ENCODE measurements around the gene NT5C1B.

NT5C1B gene

DNA sequence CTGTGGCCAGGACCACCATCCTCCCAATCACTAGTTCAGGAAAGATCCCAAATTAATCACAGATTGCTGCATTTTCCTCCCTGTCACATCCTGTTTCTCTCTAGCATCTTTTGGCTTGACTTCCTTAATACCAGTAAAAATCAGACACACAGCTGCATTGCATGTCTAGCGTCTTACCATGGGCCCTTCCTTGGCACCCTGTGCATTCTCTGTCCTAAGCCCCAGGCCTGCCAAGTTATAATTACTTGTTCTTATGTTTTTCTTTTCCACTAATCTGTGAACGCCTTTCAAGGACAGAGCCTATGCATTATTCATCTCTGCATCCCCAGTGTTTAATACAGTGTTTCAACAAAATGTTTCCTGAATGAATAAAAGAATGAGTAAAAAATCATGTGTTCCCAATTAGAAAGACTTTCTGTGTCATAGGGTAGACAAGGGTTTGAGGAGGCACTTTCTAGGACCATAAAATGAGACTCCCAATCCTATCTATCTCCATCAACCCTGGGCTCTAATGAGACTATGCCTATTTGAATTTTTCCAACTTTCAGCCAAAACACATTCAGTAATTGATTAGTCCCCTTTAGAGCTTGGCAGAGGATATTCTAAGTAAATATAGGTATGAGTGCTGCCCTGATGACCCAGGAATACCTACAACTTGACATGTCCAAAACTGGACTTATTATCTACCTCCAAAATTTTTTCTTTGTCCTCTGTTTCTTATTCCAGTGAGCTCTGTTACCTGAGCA lies 10.3 kb upstream of the NT5C1B start:
- no peak for DNase-seq (ENCODE audit: low read depth)

DNA sequence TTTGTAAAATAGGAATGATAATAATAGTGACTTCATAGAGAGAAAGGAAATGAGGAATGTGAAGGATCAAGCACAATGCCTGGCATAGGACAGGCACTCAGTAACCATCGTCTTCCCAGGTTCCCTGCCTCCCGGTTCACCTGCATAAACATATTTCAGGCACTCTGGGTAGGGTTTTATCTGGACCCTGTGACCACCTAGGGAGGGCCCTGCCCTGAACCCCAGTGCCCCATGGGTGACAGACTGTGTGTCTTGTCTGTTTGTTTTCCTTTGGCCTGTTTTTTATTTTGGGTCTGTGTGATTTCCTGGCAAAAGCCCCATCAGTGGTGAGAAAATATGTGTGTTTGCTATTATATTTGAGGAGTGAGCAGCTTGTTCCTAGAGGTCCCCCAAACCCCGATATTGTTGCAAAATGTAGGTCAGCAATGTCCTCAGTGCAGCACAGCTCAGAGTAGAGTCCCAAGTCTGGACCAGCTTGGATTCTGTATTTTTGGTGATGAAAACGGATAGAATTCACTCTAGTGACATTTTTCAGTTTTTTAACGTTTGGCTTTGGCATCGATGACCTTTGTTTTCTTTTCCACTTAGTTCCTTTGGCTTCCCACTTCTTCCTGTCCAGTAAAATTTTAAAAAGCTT lies 9.6 kb upstream of the NT5C1B start:
- DNase-seq (ENCODE audit: low read depth): no peak

DNA sequence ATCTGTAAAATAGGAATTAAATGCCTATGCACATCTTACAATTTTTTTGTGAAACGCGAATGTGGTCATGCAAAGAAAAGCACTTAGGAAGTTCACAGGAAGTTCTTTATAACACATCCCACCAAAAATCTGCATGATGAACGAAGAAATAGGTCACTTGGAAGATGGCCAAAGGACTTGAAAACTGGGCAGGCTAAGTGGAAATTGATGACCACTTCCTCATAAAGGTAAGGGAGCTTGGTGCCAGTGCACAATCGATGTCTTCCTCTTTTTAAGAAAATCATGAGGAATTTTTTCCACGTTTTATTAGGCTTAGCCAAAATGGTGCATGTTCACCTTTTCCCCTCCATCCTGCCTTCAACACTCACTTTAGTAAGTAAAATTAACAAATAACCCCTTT lies 8.2 kb upstream of the NT5C1B start:
- DNase-seq (ENCODE audit: low read depth): no peak

DNA sequence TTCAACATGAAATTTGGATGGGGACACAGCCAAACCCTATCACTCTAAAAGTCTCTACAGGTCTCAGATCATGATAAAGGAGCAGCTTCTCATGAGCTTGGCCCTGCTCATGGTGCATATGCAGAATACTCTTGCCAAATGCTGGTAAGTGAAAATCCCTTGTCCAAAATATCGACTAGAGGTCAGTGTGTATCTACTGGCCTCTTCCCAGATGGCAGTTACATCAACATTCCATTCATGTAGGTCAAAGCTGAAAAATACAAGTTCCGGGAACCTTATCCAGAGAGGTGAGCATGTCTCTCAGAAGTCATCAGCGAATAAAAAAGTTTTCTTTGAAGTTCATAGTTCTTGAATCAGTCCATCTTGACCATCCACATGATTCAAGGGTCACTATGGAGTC lies 7.6 kb upstream of the NT5C1B start:
- no peak for DNase-seq (ENCODE audit: low read depth)

DNA sequence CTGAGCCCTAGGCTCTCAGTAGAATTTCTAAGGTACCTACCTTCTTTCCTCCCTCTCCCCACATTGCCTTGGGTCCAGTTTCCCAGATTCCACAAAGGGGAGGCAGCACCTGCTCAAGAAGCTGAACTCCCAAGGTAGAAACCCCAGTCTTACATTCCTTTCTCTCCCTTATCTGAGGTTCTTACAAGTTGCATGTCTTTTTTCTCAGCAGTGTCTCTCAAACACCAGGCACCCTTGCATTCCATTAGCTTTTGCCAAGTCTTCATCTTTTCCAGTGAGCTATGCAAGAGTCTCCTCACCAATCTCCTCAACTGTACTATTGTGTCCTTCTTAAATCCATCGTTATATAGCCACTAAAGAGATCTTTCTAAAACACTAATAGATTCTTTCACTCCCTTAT lies 4.1 kb upstream of the NT5C1B start:
- DNase-seq (ENCODE audit: low read depth): no peak

DNA sequence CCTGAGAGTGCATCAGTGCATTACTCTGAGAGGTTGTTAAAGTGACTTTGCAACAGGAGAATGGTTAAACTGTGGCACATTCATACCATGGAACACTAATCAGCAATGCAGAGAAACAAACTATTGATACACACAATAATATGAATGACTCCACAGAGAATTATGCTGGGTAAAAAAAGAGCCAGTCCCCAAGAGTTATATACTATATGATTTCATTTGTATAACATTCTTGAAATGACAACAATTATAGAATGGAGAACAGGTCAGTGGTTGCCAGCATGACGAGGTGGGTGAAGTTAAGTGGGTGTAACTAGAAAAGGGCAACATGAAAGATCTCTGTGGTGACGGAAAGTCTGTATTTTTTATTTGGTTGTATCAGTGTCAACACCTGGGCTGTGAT lies 3.0 kb upstream of the NT5C1B start:
- no peak for DNase-seq (ENCODE audit: low read depth)

DNA sequence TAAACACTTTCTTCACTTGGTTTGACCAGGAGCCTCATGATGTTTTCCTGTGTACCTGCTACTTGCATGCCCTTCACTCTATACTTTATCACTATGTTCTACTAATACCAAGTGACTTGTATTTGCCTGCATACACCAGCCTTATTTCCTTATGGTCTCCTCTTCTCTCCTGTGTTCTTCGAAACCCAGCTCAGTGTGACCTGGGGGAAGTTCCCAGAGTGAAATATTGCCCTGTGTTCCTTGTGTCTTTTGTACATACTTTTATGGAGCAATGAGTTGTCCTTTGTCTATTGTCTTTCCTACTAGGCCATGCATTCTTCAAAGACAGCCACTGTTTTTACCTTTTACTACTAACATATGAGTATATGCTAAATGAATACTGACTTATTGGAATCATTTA lies 567 bp downstream of the NT5C1B start:
- DNase-seq (ENCODE audit: low read depth): no peak

DNA sequence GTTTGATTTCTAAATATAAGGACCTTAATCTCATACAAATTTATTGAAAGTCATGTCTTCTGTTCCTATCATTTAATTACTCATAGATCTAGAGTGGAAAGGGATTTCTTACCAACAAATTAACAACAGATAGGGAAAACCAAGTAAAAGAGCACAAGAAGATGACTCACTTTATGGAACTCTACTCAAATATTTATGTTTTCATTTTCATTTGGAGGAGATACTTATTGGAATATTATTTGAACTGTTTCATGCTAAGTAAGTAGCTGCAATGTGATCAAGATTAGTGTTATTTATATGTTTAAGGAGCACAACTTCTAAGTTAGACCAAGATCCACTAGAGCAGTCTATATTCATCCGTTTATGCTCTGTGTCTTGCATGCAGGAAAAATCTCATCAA lies 1.3 kb downstream of the NT5C1B start:
- no peak for DNase-seq (ENCODE audit: low read depth)

DNA sequence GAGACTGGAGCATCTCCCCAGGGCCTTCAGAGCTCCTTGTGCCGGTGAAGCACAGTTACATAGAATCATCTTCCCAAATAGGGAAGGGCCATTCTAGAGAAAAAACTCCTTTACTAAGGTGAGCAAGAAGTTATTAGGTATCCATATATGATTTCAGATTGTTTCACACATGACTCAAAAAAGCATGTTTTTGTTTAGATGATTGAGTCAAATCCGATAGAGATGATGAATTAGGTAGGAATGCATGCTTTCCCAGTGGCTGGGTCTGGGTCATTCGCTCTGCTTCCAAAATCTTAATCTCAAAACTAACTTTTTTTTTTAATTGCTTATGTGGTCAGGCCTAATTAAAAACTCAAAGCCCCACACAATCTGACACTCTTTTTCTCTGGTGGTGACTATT lies 3.8 kb downstream of the NT5C1B start:
- no peak for DNase-seq (ENCODE audit: low read depth)

DNA sequence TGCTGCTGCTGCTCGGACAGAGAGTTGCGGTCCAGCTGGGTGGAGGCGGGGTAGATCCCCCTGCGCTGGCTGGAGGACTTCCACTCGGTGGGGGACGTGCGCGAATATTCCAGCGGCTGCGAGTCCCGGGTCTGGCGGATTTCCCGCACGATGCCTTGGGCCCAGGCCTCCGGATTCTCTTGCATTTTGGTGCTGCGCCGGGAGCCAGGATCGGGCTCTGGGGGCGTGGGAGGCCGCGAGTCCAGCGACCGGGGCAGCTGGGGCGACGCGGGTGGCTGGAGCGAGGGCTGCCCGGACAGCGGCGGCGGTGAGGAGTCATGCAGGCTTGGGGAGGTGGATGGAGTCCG lies 4.8 kb downstream of the NT5C1B start:
- no peak for DNase-seq (ENCODE audit: low read depth)

DNA sequence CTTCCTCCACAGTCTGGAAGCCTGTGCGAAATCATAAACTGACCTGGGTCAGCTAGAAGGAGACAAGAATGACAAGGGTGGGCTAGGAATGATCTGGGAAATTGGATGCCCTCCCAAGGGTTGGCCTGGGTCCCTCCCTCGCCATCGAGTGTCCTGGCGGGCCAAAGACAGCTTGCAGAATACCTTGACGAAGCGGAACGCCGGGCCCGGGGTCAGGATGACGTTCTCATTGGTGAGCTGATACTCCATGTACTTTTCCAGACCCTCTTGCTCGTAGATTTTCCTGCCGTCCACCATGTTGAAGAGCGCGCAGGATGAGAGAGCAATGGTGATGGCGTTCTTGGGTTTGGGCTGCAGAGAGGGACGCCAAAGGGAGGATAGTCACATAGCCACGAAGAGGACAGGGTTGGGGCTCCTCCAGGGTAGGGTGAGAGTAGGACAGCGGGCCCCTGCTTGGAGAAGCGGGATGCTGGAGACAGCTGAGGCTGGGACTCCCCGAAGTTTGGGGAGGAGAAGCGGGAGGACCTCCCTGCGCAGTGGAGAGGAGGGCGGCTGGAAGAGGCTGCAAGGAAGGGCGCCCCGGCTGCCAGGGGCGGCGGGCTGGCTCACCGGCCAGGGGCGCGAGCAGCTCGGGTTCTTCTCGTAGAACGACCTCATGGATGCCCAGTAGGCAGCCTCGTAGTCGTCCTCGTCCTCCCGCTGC lies 5.3 kb downstream of the NT5C1B start:
- no peak for DNase-seq (ENCODE audit: low read depth)

DNA sequence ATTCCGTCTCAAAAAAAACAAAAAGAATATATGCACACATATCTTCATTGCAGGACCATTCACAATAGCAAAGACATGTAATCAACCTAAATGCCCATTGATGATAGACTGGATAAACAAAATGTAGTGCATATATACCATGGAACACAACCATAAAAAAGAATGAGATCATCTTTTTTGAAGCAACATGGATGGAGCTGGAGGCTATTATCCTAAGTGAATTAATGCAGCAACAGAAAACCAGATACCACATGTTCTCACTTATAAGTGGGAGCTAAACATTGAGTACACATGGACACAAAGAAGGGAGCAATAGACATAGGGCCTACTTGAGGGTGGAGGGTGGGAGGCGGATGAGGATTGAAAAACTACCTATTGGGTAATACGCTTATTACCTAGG lies 8.8 kb downstream of the NT5C1B start:
- DNase-seq (ENCODE audit: low read depth): no peak

DNA sequence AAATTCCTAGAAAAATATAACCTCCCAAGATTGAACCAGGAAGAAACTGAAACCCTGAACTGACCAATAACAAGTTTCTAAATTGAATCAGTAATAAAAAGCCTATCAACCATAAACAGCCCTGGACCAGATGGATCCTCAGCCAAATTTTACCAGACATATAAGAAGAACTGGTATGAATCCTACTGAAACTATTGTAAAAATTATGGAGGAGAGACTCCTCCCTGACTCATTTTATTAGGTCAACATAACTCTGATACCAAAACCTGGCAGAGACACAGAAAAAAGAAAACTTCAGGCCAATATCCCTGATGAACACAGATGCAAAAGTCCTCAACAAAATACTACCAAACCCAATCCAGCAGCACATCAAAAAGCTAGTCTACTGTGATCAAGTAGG lies 11.3 kb downstream of the NT5C1B start:
- DNase-seq (ENCODE audit: low read depth): no peak

DNA sequence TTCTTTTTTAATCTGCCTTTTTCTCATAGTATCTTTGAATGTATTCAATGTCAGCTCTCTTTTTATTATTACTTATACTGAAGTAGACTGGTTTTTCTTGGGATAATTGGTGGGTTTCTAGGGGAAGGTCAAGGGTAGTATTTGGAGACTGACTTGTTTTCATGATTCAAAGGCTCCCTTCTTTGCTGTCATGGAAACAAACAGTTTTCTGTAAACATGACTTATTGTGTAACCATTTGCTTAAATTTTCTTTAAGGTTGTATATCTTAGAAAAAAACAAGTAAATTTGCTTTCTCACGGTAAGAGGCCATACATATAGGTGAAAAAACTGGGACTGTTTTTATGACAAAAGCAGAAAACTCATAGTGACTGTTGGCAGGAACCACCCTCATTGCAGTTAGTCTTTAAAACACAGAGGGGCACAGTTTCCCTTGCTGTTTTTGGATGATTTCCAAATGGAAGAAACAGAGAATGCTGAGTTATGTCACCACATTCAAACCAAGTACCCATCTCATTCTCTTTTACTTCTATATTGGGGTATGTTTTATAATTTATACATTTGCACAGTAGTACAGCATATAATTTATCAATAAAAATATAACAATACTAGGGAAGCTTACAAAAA lies 23.1 kb downstream of the NT5C1B start:
- DNase-seq (ENCODE audit: low read depth): no peak

DNA sequence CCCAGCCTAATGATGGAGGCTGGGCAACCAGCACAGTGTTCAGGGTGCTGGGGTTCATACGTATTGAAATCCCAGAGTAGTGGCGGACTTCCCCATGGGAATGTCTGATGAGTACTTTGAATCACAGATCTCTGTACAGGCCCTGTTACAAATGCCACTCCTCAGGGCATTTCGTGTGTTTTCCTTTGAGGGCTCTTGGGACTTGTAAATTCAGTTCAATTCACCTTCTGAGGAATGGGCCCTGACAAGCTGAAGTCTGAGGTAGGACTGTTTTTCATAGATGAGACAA lies 28.6 kb downstream of the NT5C1B start:
- DNase-seq (ENCODE audit: low read depth): no peak

DNA sequence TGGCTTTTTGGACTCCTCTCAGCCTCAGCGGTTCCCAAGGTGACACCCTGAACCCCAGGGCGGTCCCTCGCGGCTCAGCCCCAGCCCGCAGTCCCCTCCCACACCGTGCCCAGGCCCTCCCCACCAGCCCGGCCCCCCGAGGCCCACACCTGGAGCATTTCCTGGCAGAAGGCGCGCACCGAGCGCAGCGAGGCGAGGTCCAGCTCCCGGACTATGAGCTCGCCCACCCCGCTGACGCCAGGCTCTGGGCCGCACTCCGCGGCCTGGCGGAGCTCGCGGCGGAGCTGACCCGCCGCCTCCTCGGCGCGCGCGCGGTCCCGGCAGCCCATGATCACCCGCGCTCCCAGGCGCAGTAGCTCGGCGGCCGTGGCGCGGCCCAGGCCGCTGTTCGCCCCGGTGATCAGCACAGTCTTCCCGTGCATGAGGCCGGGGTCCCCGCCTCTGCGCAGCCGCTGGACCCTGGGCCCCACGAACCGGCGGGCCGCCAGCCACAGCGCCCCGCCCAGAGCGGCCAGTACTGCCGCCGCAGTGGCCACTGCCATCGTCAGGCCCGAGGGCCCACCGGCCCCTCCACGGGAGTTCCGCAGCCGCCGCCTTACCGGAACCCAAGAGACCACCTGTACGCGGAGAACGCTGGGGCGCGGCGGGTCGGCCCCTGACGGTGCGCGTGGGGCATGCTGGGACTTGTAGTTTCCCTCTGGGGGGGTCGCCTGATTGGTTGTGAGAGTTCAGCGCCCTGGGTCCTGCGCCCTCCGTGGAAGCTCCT lies 29.2 kb downstream of the NT5C1B start, which contains the start of gene RDH14:
Gene RDH14, minus strand, starts transcription at position 623 of the 766 bp plus-strand sequence. Its CDS starts 81 bp downstream, at position 542.
- DNase-seq (ENCODE audit: low read depth): peak; percentile 82

DNA sequence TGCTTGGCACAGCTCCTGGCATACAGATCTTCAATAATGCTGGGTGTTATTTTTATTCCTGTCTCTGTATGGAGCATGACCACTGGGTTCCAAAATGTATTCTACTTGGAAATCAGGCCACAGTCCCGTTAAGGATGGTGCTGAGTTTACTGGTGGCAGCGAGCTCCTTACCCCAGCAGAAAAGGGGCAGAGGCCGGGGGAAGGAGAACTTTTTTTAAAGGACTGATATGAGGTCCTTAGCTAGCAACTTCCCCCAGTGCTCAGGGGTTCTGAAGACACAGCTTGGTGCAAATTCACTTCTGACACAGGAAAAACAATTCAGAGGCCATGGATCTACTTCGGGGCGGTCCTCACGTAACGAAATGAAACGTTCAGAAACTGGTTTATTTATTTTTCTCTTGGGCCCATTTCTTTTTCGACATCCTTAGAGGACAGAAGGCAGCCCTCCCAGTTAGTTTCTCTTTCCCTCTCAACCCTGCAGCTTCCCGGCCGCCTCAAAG lies 29.8 kb downstream of the NT5C1B start:
- no peak for DNase-seq (ENCODE audit: low read depth)

DNA sequence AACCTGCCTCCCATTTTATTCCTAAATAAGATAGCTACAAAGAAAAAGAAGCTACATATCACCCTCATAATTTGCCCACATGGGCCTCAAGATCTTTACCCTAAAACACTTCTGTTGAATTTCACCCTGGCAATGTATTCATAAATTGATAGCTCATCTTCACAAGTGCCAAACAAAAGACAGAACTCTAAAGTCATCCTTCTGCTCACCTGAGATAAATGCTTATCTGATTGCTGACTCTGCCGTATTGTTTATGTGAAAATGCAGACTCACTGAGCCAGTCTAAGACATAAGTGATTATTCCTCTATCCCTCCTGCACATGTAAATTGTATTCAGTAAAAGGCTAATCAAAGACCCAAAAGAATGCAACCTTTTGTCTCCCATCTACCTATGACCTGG lies 30.9 kb downstream of the NT5C1B start:
- no peak for DNase-seq (ENCODE audit: low read depth)

DNA sequence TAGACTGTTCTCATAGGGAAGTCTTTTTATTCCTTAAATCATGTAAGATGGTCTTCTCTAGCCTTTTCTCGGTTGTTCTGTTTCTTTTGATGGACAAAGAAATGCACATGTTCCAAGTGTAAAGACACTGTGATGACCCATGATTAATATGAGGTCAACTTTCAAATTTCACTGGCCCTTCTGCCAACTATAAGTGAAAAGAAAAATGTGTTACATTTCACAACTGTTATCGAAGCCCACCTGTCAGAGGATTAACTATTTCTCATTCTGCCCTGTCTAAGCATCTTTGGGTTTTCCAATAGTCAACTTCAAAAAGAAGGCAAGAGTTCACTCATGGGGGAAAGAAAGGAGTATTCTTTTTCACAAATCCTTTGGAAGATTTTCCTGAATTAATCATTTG lies 32.2 kb downstream of the NT5C1B start:
- DNase-seq (ENCODE audit: low read depth): no peak

DNA sequence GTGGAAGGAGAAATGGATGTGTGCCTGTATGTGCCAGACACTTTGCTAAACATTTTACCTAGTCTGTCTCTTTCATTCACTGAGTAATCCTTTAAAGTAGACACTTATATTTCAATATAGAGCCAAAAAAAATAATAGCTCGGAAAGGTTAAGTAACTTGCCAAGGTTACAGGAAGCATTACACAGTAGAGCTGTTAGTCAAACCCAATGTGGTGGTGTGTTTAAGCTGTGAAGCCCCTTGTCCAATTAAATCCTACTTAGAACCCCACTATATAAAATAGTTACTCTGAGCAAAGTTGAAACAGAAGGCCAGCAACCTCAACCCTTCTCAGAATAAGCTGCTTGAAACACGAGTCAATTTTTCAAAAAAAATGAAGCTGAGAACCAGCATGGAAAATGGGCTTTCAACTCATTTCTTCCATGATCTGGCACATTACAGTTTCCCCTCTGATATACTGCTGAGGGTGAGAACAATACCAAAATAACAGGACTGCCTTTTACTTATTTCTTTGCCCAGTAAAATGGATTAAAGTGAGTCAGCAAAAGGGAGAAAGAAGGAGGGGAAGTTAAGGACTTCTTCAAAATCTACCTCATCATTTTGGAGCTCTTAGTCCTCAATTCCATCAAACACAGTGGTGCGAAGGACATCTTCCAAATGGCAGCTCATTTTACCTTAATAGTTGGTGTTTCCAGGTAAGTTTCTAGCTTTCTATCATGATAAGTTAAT lies 36.9 kb downstream of the NT5C1B start:
- DNase-seq (ENCODE audit: low read depth): no peak

DNA sequence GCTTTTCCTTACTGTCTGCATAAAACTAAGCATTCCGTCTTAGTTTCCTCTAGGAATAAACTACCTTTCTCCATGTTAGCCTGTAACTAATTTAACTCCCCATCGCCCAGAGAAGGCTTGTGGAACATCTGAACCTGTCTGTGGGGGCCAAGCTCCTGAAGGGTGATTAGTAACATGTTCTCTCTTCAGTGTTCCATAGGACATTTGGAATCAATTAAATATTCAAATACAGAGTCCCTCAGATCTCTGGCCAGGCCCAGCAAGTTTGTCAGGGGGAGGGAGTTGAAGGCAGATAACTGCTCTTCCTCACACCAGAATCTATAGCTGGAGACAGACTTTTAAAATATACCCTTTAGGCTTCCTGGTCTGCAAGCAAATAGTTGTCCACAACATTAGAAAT lies 37.7 kb downstream of the NT5C1B start:
- no peak for DNase-seq (ENCODE audit: low read depth)

DNA sequence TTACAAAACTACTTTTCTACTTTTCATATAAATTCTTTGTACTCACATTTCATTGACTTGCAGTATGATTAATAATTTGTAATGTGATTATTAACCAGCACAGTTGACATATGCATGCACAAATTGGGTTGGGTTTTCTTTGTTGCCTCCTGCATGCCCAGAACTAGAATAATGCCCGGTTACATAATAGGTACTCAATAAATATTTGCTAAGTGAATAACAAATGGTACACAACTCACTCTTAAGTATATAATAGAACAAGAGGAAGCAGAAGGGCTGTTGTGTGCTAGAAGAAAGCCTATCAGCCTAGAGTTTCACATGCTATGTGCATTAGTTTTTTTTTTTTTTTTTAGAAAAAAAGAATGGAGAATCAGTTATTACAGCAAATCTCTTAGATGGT lies 38.2 kb downstream of the NT5C1B start:
- no peak for DNase-seq (ENCODE audit: low read depth)

Measured in HS-27A (cell line).